CD8-positive, alpha-beta memory T cell (primary cell): Measurements from ENCODE around the gene ATP6V1G3. TPM values are rescaled to one million over a fixed set of nuclear protein-coding genes. Genes with fewer than 3 reads are reported as not detected.
"Not testable (repeated sequence)": the region's sequence is repeated elsewhere in the genome, so short reads cannot be mapped to it uniquely, and the experiment has no call there.

Experiments
- CTCF ChIA-PET: fragments of 350-600 bp; sonication (Branson Sonifier 250); formaldehyde crosslinking; loops from one replicate; lab custom pipeline; 2021; ENCODE audit warnings: antibody characterized with exemption; lab: Charles Lee
- POLR2A ChIA-PET: fragments of 350-600 bp; sonication (Branson Sonifier 250); formaldehyde crosslinking; loops from one replicate; lab custom pipeline; 2021; ENCODE audit warnings: antibody characterized with exemption; lab: Charles Lee
- DNase-seq, 5 donors: peaks; one replicate each; pipeline versions ENCODE4 v3.0.0 to v3.0.0-alpha.2; 2020 to 2022; ENCODE audit warnings: mixed read lengths in 1 of 5
- H3K27ac ChIP-seq: one replicate; pipeline ENCODE4 v1.7.0; 2013; ENCODE audit warnings: low read depth, mild to moderate bottlenecking, low read length, moderate library complexity
- H3K27me3 ChIP-seq: 2 replicates; pipeline ENCODE4 v1.7.0; 2013; ENCODE audit warnings: low read length, mild to moderate bottlenecking; ENCODE audit not compliant: insufficient read depth, poor library complexity, severe bottlenecking
- H3K36me3 ChIP-seq: 2 replicates; pipeline ENCODE4 v1.7.0; 2013; ENCODE audit warnings: mild to moderate bottlenecking, low read length, moderate library complexity; ENCODE audit not compliant: insufficient read depth
- H3K4me1 ChIP-seq: 2 replicates; pipeline ENCODE4 v1.7.0; 2013; ENCODE audit warnings: mild to moderate bottlenecking, low read length, moderate library complexity; ENCODE audit not compliant: insufficient read depth
- H3K4me3 ChIP-seq: 2 replicates; pipeline ENCODE4 v1.7.0; 2013; ENCODE audit warnings: mild to moderate bottlenecking, low read length
- H3K9me3 ChIP-seq: 2 replicates; pipeline ENCODE4 v1.7.0; 2013; ENCODE audit warnings: mild to moderate bottlenecking, low read length
- H3K27ac Mint-ChIP-seq, 8 donors: one replicate each; pipeline ENCODE4 v1.8.0; 2020 to 2021; ENCODE audit warnings: mixed read lengths in 8 of 8, mild to moderate bottlenecking in 6 of 8, inconsistent platforms in 3 of 8, moderate library complexity in 3 of 8
- H3K27me3 Mint-ChIP-seq, 2 donors: one replicate each; pipeline ENCODE4 v1.8.0; 2020 to 2021; ENCODE audit warnings: mixed read lengths in 2 of 2, mild to moderate bottlenecking in 1 of 2, moderate library complexity in 1 of 2
- H3K36me3 Mint-ChIP-seq, 3 donors: one replicate each; pipeline ENCODE4 v1.8.0; 2020 to 2021; ENCODE audit warnings: mixed read lengths in 3 of 3, inconsistent platforms in 1 of 3, mild to moderate bottlenecking in 1 of 3
- H3K4me1 Mint-ChIP-seq, 3 donors: one replicate each; pipeline ENCODE4 v1.8.0; 2020 to 2021; ENCODE audit warnings: mixed read lengths in 3 of 3, inconsistent platforms in 1 of 3, mild to moderate bottlenecking in 1 of 3
- H3K4me3 Mint-ChIP-seq, 7 donors: one replicate each; pipeline ENCODE4 v1.8.0; 2020 to 2021; ENCODE audit warnings: mixed read lengths in 7 of 7, mild to moderate bottlenecking in 6 of 7, moderate library complexity in 4 of 7, inconsistent platforms in 2 of 7
- H3K9me3 Mint-ChIP-seq, 5 donors: one replicate each; pipeline ENCODE4 v1.8.0; 2020 to 2022; ENCODE audit warnings: mixed read lengths in 5 of 5, mild to moderate bottlenecking in 3 of 5, moderate library complexity in 2 of 5, inconsistent platforms in 1 of 5
- polyA plus RNA-seq: library from polyadenylated mRNA; unstranded; fragments of 300-500 nt; fragmentation: Illumina TruSeq; gene quantifications from one replicate; pipeline ENCODE4 v1.2.3, GENCODE V29; 2021
- total RNA-seq, 2 experiments: library from RNA; stranded (reverse); gene quantifications; one replicate each; pipeline ENCODE4 v1.2.3, GENCODE V29; 2021

ATP6V1G3 gene, protein sequence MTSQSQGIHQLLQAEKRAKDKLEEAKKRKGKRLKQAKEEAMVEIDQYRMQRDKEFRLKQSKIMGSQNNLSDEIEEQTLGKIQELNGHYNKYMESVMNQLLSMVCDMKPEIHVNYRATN
- total RNA-seq (not detected), polyA plus RNA-seq (not detected)

DNA sequence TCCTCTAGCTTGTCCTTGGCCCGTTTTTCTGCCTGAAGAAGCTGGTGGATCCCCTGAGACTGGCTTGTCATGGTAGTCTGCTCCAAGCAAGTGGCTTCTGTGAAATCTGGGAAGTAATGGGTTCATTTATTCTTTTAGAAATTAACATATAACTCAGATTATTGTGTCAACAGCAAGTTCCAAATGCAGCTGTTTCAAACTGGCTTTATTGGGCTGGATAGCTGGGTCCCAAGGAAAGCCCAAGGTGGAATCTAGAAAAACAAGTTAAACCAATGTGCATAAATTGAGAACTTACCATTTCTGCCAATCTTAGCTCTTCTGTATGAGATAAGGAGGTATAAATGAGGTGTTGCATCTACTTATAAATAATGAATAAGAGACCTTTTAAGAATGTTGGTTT is at the start of gene ATP6V1G3:
Gene ATP6V1G3 (minus strand): TSS at position 101 of the 400 bp plus-strand sequence. CDS start 30 bp downstream, at position 71.
- Mint-ChIP-seq H3K36me3 (no peaks in the 10 kb centered on the region), H3K9me3 (no peaks in the 10 kb centered on the region), H3K4me1 (peaks cover 48 to 72% (median 57%) of the 10 kb centered on the region in 3 donors), H3K27me3 (no peaks in the 10 kb centered on the region), H3K4me3 (no peak within 1 kb of the TSS), H3K27ac (peak within 1 kb of the TSS in 4 of 8 donors; percentile 12 to 57 (median 32))
- Histone ChIP-seq H3K36me3 (no peaks in the 10 kb centered on the region), H3K9me3 (no peaks in the 10 kb centered on the region), H3K27me3 (no peaks in the 10 kb centered on the region), H3K27ac (no peak within 1 kb of the TSS), H3K4me1 (peaks cover 49% of the 10 kb centered on the region), H3K4me3 (no peak within 1 kb of the TSS)
- ChIA-PET CTCF (interaction anchor here (0.9 kb wide), 1 partner anchor 17 kb away, joined by 3 read pairs; no protein-coding TSS in a partner anchor), POLR2A (no interaction called here)
- no peak for DNase-seq

DNA sequence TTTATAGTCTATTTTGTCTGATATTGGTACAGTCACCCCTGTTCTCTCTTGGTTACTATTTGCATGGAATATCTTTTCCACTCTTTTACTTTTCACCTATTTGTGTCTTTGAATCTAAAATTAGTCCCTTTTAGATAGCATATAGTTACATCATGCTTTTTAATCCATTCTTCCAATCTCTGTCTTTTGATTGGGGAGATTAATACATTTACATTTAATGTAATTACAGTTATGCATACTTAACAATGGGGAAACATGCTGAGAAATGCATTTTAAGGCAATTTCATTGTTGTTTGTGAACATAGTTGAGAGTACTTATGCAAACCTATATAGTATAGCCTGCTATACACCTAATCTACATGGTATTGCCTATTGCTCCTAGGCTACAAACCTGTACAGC is 48.4 kb upstream of the ATP6V1G3 start:
- Mint-ChIP-seq H3K4me3 (no peak overlapping the region), H3K9me3 (peaks cover 9 to 26% (median 18%) of the 10 kb centered on the region in 5 donors), H3K27ac (no peak overlapping the region), H3K27me3 (peaks cover 0 to 1% of the 10 kb centered on the region in 2 donors), H3K36me3 (peaks cover 2 to 43% (median 2%) of the 10 kb centered on the region in 3 donors), H3K4me1 (peaks cover 0 to 7% (median 2%) of the 10 kb centered on the region in 3 donors)
- Histone ChIP-seq H3K4me1 (no peaks in the 10 kb centered on the region), H3K27me3 (no peaks in the 10 kb centered on the region), H3K27ac (no peak overlapping the region), H3K9me3 (peaks cover 6% of the 10 kb centered on the region), H3K36me3 (no peaks in the 10 kb centered on the region), H3K4me3 (no peak overlapping the region)
- CTCF ChIA-PET, result no interaction called here
- POLR2A ChIA-PET, result interaction anchor here (1.6 kb wide), 1 partner anchor 10 kb away, joined by 4 read pairs; no protein-coding TSS in a partner anchor
- DNase-seq, result no peak

DNA sequence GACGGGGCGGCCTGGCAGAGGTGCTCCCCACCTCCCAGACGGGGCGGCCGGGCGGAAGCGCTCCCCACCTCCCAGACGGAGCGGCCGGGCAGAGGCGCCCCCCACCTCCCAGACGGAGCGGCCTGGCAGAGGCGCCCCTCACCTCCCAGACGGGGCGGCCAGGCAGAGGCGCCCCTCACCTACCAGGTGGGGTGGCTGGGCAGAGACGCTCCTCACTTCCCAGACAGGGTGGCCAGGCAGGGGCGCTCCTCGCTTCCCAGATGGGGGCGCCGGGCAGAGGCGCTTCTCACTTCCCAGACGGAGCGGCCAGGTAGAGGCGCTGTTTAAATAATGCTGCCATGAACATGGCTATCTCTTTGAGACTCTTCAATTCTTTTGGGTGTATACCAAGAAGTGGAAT is 43.7 kb upstream of the ATP6V1G3 start:
- Histone ChIP-seq H3K9me3 (no peaks in the 10 kb centered on the region), H3K27me3 (no peaks in the 10 kb centered on the region), H3K36me3 (no peaks in the 10 kb centered on the region), H3K4me1 (no peaks in the 10 kb centered on the region), H3K4me3 (no peak overlapping the region), H3K27ac (no peak overlapping the region)
- no peak overlapping the region for H3K27ac Mint-ChIP-seq
- peaks cover 4 to 34% (median 6%) of the 10 kb centered on the region in 3 donors for H3K36me3 Mint-ChIP-seq
- H3K9me3 Mint-ChIP-seq, result peaks cover 11 to 21% (median 14%) of the 10 kb centered on the region in 5 donors
- no peaks in the 10 kb centered on the region for H3K27me3 Mint-ChIP-seq
- H3K4me3 Mint-ChIP-seq, result no peak overlapping the region
- ChIA-PET POLR2A (no interaction called here), CTCF (no interaction called here)
- no peak for DNase-seq
- peaks cover 0 to 7% (median 0%) of the 10 kb centered on the region in 3 donors for H3K4me1 Mint-ChIP-seq

DNA sequence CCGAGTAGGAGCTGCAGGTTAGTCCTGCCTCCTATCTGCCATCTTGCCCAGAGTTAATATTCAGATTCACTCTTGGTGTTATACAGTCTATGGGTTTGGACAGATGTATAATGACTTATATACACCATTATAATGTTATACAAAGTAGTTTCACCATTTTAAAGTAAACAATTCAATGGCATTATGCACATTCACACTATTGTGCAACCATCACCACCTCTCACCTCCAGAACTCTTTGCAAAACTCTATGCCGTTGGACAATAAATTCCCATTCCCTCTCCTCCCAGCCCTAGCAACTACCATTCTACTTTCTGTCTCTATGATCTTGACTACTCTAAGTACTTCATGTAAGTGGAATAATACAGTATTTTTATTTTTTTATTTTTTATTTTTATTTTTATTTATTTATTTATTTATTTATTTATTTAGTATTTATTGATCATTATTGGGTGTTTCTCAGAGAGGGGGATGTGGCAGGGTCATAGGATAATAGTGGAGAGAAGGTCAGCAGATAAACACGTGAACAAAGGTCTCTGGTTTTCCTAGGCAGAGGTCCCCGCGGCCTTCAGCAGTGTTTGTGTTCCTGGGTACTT is 42.8 kb upstream of the ATP6V1G3 start:
- CTCF ChIA-PET, H3K36me3 ChIP-seq, H3K4me3 Mint-ChIP-seq, H3K4me1 Mint-ChIP-seq, H3K9me3 ChIP-seq, H3K27me3 Mint-ChIP-seq, H3K4me1 ChIP-seq, H3K4me3 ChIP-seq, H3K27ac Mint-ChIP-seq, POLR2A ChIA-PET, H3K27me3 ChIP-seq, H3K27ac ChIP-seq, DNase-seq: not testable (repeated sequence)
- peaks cover 10 to 16% (median 12%) of the 10 kb centered on the region in 5 donors for H3K9me3 Mint-ChIP-seq
- H3K36me3 Mint-ChIP-seq, result peaks cover 3 to 28% (median 6%) of the 10 kb centered on the region in 3 donors

DNA sequence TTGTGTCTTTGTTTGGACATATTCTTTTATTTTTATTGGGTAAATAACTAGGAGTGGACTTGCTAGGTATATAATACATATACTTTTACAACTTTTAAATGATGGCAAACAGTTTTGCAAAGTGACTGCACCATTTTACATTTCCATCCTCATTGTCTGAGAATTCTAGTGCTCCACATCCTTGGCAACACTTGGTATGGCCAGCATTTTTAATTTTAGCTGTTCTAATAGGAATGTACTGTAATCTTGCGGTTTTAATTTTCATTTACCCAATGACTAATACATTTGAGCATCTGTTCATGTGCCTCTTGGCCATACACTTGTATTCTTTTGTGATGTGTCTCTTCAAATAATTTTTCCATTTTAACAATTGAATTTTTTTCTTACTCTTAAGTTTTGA is 37.0 kb upstream of the ATP6V1G3 start:
- DNase-seq, result no peak

DNA sequence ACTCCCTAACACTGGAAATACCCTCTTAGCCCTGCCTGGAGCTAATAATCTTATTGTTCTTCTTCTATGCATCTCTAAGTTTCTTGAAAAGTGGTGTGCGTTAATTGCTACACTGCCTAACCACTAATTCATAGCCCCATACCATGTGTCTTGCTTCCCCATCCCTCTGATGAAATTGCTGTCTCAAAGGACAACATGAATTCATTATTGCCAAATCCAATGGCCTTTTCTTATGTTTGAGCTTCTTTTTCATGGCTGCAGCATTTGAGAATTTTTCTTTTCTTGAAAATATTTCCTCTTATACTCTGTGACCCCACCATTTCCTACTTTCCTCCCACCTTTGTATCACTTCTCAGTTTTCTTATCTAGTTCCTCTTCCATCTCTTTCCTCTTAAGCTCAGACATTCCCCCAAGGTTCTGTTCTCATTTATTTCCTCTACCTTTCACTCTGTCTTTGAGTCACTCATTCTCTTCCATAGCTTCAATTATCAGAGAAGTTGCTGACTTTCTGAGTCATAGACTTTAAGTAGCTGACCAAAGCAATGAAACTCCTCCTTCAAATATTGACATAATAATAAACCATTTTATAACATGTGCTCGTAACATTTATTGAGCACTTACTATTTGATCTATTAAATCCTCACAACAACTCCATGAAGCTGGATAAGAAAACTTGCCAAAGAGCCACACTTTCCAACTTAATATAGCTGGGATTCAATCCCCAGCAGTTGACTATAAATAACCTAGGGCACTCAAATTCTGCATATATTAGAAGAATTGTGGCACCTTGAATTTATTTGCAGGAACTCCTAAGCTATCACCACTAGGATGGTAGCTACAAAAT is 35.5 kb upstream of the ATP6V1G3 start:
- Mint-ChIP-seq H3K27me3 (no peaks in the 10 kb centered on the region), H3K9me3 (peaks cover 1 to 4% (median 2%) of the 10 kb centered on the region in 5 donors), H3K4me3 (no peak overlapping the region), H3K36me3 (peaks cover 0 to 3% (median 0%) of the 10 kb centered on the region in 3 donors), H3K27ac (peak overlapping the region in 2 of 8 donors; percentile 10 to 80), H3K4me1 (peaks cover 9 to 25% (median 10%) of the 10 kb centered on the region in 3 donors)
- Histone ChIP-seq H3K4me3 (no peak overlapping the region), H3K27me3 (no peaks in the 10 kb centered on the region), H3K4me1 (no peaks in the 10 kb centered on the region), H3K36me3 (no peaks in the 10 kb centered on the region), H3K27ac (no peak overlapping the region), H3K9me3 (no peaks in the 10 kb centered on the region)
- DNase-seq, result no peak
- CTCF ChIA-PET, result interaction anchor here (1.2 kb wide), 1 partner anchor 11 kb away, joined by 3 read pairs; no protein-coding TSS in a partner anchor
- POLR2A ChIA-PET, result interaction anchor here (0.6 kb wide), 1 partner anchor 64 kb away, joined by 5 read pairs; no protein-coding TSS in a partner anchor

More for the DNA sequence above, 37.0 kb upstream of the ATP6V1G3 start:
- Histone ChIP-seq H3K9me3 (no peaks in the 10 kb centered on the region), H3K4me1 (no peaks in the 10 kb centered on the region), H3K36me3 (no peaks in the 10 kb centered on the region), H3K27ac (no peak overlapping the region), H3K27me3 (no peaks in the 10 kb centered on the region), H3K4me3 (no peak overlapping the region)
- ChIA-PET CTCF (no interaction called here), POLR2A (no interaction called here)
- H3K4me3 Mint-ChIP-seq, result no peak overlapping the region
- H3K9me3 Mint-ChIP-seq, result peaks cover 5 to 13% (median 12%) of the 10 kb centered on the region in 5 donors
- peaks cover 7 to 25% (median 10%) of the 10 kb centered on the region in 3 donors for H3K4me1 Mint-ChIP-seq
- H3K27ac Mint-ChIP-seq, result no peak overlapping the region
- H3K36me3 Mint-ChIP-seq, result peaks cover 3 to 14% (median 6%) of the 10 kb centered on the region in 3 donors
- H3K27me3 Mint-ChIP-seq, result no peaks in the 10 kb centered on the region

DNA sequence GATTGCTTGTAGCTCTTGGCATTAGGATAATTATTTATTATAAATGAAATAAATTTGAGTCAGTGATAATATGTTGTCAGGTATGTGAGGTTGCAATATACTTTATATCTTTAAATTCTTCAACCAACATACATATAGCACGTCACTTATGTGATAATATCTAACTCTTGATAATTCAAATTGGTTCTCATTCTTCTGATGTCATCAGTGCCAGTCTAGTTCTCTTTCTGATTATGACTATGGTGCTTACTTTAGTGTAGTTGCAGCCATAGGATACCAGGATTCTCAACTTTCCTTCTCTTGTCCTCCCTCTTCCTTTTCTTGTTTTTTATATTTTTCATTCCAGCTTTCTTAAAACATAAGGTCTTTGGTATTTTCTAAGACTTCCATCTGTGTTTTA is 34.8 kb upstream of the ATP6V1G3 start:
- Histone ChIP-seq H3K27me3 (no peaks in the 10 kb centered on the region), H3K4me1 (no peaks in the 10 kb centered on the region), H3K9me3 (no peaks in the 10 kb centered on the region), H3K36me3 (no peaks in the 10 kb centered on the region), H3K4me3 (no peak overlapping the region), H3K27ac (no peak overlapping the region)
- Mint-ChIP-seq H3K27ac (no peak overlapping the region), H3K36me3 (no peaks in the 10 kb centered on the region), H3K9me3 (peaks cover 0 to 2% (median 0%) of the 10 kb centered on the region in 5 donors), H3K4me1 (peaks cover 10 to 25% (median 10%) of the 10 kb centered on the region in 3 donors), H3K27me3 (no peaks in the 10 kb centered on the region), H3K4me3 (no peak overlapping the region)
- POLR2A ChIA-PET, result no interaction called here
- CTCF ChIA-PET, result interaction anchor here (1.2 kb wide), 1 partner anchor 10 kb away, joined by 3 read pairs; no protein-coding TSS in a partner anchor
- no peak for DNase-seq
